Activated CD4-positive, CD25-positive, alpha-beta regulatory T cell treated with anti-CD3 and anti-CD28 coated beads, Interleukin-2, amount 50 U/mL, for 16 hours (primary cell): ENCODE measurements around the gene C9orf43.
"Not testable (repeated sequence)": the region's sequence is repeated elsewhere in the genome, so short reads cannot be mapped to it uniquely, and the experiment has no call there.

Experiments
- DNase-seq: peaks from one replicate; pipeline ENCODE4 v3.0.0-alpha.2; 2020; ENCODE audit warnings: low read depth, low spot score

C9orf43 gene

GRCh38 chr9:113381909-113382411 is 28.6 kb upstream of the C9orf43 start:
- DNase-seq: no peak

GRCh38 chr9:113386571-113387393 is 23.8 kb upstream of the C9orf43 start:
- DNase-seq: no peak

- no peak for DNase-seq
Measured at GRCh38 chr9:113387560-113388230, 22.9 kb upstream of the C9orf43 start.

GRCh38 chr9:113388833-113389232 is 21.7 kb upstream of the C9orf43 start:
- no peak for DNase-seq

- no peak for DNase-seq
Measured at GRCh38 chr9:113389451-113389850, 21.1 kb upstream of the C9orf43 start.

- no peak for DNase-seq
Measured at GRCh38 chr9:113390192-113390960, 20.2 kb upstream of the C9orf43 start.

GRCh38 chr9:113391917-113392316 is 18.6 kb upstream of the C9orf43 start:
- DNase-seq: no peak

GRCh38 chr9:113393281-113393680 is 17.3 kb upstream of the C9orf43 start:
- DNase-seq: no peak

- DNase-seq: no peak
Measured at GRCh38 chr9:113395000-113395861, 15.3 kb upstream of the C9orf43 start.

- DNase-seq: no peak
Measured at GRCh38 chr9:113397203-113397631, 13.3 kb upstream of the C9orf43 start.

GRCh38 chr9:113398796-113399195 is 11.8 kb upstream of the C9orf43 start:
- DNase-seq: no peak

GRCh38 chr9:113399646-113400200 is 10.8 kb upstream of the C9orf43 start:
- no peak for DNase-seq

- DNase-seq: peak; percentile 99
Measured at GRCh38 chr9:113401027-113401792, 9.3 kb upstream of the C9orf43 start, which contains the start of gene ALAD. ALAD (minus strand) TSS chr9:113401284; CDS start chr9:113393559, 7,725 bp downstream.

- no peak for DNase-seq
Measured at GRCh38 chr9:113403646-113404045, 6.9 kb upstream of the C9orf43 start.

GRCh38 chr9:113406353-113406752 is 4.2 kb upstream of the C9orf43 start:
- not testable (repeated sequence) for DNase-seq

- peak; percentile 18 for DNase-seq
Measured at GRCh38 chr9:113406873-113407511, 3.6 kb upstream of the C9orf43 start.

GRCh38 chr9:113409481-113409880 is 1.1 kb upstream of the C9orf43 start:
- no peak for DNase-seq

GRCh38 chr9:113409883-113410206 is 702 bp upstream of the C9orf43 start:
- DNase-seq: no peak

- no peak for DNase-seq
Measured at GRCh38 chr9:113416149-113416721, 5.7 kb downstream of the C9orf43 start.
